ENCODE data around the gene UBE2L5.

The UBE2L5 gene

DNA sequence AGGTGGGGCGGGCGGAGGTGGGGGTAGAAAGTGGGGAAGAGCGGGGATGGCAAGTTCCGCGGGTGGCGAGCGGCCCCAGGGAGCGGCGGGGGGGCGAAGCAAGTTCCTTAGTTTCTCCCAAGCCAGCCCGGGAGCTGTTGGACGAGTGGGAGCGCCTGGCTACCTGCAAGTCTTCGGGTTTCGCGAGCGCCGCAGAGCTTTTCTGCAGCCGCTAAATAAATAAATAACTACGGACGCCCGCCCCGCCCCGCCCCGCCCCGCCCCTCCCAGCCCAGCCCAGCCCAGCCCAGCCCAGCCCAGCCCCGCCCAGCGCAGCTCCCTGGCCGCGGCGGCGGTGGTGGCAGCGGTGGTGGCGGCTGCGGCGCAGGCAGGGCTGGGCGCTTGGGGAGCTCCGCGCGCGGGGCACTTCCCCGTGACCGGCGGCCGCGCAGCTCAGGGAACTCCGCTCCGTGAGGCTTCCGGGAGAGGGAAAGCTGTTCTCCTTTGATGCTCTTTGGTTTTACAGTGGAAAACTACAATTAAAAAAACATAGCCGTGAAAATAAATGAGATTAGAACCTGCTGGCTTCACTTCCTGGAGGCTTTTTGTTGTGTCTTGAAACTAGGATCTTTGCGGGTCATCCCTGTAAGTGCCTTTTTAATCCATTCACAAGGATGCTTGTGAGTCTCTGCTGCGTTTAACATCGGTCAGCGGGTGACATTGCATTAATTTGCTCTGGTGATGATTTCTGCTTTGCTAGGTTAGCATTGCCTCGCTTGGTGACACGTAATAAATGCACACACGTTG is at the start of gene UBE2L5:
TSS of gene UBE2L5 (plus strand) at position 440 of the 786 bp plus-strand sequence. CDS start 5,498 bp downstream, outside the sequence.
- peak in 54 of 58 donors; percentile 18 to 84 (median 66) for DNase-seq

DNA sequence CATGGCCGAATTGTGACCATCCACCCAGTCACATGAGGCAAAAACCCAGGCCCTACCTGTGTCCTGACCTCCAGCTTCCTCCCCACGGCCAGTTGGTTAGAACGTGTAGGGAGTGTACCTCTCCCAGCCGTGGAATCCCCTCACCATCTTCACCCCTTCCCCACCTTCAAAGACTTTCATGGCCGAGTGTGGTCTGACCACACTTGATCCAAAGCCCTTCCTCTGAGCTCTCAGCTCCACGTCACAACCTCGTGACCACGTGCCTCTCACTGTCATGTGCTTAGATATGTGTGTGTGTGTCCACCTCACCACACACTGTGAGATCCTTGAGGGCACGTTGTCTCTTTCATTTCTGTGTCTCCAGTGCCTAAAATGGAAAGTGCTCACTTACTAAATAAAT is 48.6 kb upstream of the UBE2L5 start:
- no peak for DNase-seq

DNA sequence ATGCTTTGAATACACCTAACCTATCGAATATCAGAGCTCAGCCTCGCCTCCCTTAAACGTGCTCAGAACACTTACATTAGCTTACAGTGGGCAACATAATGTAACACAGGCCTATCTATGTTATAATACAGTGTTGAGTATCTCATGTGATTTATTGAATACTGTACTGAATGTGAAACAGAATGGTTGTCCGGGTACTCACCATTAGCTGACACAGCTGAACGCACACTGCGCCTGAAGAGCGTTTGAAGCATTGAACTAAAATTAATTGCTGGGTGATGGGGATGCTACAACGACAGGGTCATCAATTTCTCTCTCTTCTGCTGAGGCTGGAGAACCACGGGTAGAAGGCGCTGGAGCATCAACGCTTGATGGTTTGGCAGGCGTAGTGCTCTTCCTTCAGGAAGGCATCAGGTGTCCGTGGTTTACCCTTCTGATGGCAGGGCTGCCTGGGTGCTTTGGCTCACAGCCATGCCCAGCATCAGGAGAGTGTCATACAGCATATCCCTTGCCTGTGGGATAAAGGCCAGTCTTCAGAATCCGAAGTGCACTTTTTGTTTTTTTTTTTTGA is 46.9 kb upstream of the UBE2L5 start:
- DNase-seq, result no peak

DNA sequence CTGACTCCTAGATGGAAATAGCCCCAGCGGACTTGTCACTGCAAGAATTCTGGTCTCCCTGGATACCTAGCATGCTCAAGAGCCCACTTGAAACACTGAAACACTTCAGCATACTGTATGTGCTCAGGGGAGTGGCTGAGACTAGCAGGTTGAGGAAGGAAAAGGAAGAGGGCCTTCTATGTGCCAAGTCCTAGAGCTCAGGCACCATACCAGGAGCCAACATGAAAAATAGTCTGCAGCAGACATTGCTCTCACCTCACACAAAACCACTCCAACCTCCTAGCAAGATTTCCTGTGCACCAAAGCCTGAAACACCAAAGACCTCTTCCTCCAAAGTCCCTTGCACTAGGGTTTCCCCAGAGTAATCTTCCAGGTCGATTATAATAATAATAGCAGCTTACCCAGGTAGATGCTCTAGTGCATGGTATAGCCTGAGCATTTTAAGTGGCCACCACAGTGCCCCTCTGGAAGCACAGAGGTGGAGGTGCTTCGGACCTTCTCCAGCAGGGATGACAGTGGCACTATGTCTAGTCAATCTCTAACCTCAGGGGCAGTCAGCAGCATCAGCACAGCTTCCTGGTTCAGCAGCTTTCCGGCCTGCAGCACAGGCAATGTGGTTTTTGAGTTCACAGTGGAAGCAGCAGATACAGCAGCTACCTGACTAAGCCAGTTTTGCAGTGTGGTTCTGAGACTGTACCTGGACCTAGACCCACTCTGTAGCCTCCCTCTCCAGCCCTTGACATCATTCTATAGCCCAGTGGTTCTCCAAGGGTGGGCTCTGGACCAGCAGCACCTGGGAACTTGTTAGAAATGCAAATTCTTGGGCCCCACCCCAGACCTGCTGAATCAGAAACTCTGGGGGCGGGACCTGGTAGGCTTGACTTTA is 45.6 kb upstream of the UBE2L5 start:
- no peak for DNase-seq

DNA sequence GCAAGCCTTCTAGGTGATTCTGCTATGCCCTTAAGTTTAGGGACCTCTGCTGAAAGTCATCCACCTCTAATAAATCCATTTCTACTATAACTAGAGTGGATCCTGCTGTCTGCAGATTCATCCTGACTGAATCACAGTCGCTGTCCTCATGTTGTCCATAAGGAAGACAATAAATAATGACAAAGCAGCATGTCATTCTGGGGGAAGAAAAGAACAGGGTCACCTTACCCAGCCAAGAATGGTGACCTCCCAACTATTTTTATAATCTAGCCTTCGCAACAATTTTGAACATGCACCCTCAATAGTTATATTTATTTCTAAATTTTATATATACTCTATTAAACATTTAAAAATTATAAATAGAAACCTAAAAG is 45.0 kb upstream of the UBE2L5 start:
- DNase-seq, result no peak

DNA sequence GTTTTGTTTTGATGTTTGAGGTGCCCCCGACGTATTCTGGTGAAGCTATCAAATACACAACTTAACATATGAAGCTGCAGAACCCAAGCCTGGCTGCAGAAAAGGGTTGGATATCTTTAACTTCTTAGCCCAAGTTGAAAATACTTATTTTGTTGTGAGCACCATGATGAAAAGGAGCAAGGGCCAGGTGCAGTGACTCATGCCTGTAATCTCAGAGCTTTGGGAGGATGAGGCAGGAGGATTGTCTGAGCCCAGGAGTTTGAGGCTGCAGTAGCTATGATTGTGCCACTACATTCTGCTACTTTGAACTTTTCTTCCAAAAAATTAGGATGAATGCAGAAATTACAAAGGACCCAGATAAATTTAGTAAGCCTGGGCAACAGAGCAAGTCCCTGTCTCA is 44.1 kb upstream of the UBE2L5 start:
- no peak for DNase-seq

DNA sequence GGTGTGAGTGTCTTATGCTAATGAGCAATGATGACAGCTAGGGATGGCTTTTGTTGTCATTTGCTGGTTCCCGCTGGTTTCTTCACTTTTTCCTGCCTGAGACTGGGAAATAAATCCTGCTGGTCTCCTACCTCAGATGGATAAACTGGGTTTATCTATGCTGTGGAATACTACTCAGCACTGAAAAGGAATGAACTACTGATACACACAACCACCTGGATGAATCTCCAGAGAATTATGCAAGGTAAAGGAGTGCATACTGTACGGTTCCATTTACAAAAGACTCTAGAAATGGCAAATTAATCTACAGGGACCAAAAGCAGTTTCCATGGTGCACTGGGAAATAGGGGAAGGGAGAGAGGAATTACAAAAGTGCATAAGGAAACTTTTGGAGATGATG is 41.2 kb upstream of the UBE2L5 start:
- no peak for DNase-seq

DNA sequence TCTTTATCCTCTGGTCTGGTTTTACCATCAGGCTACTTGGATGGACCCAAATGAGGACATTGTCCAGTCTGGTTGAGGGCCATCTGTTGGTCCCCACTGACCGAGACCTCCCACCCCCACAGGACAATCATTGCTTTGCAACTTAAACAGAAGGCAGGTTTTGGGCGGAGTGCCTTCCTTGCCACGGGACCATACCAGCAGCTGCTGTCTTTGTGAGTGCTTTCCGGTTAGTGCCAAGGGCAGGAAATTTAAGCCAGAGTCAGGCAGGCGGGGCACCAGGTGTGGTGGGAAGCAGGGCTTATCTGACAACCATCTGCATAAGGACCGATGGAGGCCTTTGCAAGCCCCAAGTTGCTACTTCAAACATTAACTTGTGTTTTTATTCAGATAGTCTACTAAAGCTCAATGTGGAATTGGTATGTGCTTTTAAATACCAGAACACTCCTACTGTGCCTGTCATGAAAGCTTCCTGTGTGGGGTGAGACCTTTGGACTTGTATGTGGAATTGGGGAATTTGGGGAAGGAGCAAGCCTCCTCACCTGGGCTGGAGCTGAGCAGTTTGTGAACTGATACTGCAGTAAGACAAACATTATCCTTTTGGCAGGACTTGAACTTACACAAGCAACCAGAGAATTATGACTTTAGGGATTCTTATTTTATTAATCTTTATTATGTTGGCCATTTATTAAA is 39.3 kb upstream of the UBE2L5 start:
- DNase-seq, result no peak

DNA sequence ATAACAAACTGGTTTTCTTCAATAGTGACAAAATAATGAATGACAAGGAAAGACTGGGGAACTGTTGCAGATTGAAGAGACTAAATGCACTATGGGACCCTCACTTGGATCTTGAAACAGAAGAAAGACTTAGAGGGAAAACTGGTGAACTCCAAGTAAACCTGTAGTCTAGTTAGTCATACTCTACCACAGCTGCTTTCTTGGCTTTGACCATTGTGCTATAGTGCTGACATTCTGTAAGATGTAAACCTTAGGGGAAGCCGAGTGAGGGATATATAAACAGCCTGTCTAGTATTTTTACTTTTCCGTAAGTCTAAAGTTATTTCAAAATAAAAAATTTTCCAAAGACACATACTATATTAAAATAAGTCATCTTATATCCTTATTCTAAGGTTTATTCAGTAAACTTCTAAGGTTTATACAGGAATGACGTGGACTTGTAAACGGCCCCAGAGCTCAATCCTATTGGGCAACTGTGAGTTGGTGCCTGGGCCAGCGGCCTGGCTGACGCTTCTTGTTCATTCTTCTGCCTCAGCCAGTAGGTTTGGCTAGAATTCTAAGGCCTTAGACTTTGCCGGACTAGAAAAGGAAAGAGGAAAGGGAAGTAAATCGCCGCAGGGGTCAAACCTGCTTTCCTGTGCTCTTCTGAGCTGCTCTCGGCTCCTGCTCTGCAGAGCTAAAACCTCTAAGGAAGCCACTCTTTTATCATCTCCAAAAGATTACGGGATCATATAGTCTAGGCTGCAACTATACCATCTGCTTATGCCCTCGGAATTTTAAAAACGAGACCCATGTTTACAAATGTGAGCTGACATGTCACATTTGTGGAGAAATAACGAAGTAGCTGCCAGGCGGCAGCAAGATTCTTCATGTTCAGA is 33.6 kb upstream of the UBE2L5 start:
- DNase-seq, result no peak

DNA sequence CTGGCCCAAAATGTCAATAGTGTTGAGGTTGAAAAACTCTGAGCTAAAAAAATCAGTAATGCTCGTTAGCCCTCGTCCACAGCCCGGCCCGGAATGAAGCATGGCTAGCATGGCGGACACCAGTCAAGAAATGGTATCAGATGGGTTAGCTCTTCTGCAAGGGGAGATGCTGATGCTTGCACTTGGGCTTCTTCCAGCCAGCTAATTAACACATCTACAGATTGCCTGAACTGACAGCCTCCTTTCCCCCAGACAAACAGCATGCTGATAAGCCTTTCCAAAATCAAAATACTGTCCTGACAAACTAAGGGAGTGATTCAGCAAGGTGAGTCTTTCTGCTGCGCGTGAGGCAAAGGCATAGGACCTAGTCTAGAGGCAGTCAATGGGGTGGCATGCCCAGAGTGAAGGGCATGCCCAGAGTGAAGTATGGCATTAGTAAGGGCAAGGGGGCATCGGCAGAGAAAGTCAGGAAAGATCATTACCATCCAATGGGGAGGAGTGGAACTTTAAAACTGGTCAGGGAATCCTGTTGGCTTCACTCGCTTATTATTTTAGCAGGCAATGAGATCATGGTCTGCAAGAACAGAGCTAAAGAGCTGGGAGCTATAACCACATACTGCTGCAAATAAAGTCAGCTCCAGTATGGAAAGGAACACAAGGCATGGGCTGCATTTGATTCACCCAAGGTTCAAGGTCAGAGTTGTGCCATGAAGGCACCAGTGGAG is 30.2 kb upstream of the UBE2L5 start:
- DNase-seq, result no peak

DNA sequence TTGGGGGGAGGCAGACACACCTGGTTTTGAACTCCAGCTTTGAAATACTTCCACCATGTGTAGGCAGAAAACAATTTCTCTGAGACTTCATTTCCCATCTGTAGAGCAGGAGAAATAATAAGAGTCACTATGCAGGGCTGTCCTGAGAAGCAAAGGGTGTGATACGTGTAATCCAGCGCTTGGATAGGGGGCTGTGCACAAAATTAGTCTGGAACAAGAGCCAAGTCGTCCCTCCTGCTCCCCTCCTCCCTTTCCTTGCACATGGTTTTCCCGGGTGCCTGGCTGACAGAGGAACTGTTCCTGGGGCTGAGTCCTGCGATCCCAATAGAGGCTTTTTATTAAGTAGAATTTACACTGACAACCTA is 29.6 kb upstream of the UBE2L5 start:
- no peak for DNase-seq

DNA sequence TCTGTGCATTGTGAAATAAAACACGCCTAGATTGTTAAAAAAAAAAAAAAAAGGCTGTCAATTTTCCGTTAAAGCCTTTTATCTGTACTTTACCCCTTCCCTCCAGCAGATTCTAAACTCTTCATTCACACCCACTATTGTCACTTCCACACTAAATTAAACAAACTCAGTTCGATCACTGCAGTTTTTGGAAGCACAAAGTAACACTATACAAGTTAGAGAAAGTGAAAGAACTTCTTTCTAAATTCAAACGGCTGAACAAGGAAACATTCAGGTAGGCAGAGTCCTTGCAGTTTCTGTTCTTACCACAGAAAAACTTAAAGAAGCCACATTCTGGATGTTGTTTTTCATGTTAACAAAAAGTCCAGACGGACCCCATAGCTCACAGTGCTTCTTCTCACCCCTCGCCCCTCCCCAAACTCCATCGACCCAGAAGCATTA is 27.5 kb upstream of the UBE2L5 start:
- no peak for DNase-seq

DNA sequence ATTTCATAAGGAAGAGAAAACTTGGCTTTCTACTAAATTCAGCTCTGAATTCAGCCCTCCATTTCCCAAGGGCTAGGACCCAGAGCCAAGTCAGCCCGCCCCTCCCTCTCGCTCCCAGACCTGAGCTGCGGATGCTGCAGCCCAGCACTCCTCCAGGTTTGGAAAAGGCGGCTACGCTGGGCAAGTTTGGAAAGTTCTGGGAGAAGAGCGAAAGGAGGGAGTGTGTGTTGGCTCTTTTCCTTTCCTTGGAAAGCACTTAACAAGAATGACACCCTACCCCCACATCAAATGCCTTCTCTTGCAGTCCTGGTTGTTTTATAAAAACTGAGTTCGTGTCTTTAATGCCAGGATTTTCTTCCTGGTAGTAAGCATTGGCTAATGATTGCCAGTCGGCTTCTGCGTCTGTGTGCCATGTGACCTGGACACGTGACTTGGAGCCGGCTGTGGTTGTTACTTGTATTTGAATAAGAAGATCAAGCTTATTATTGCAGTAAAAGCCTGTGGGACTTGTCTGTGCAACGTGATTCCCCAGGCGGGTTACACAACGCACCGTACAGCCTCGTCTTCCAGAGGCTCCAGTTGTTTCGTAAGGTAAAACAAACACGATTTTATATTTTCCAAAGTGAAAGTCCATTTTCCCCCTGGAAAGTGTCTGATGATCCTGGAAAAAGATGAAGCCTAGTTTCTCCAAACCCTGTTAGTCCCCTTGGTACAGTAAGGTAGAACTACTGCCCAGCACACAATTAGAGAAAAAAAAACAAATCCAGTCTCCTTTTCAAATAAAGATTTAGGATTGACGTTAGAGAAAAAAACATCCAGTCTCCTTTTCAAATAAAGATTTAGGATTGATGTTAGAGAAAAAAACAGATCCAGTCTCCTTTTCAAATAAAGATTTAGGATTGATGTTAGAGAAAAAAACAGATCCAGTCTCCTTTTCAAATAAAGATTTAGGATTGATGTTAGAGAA is 26.8 kb upstream of the UBE2L5 start:
- peak; percentile 6 to 91 (median 77) for DNase-seq

DNA sequence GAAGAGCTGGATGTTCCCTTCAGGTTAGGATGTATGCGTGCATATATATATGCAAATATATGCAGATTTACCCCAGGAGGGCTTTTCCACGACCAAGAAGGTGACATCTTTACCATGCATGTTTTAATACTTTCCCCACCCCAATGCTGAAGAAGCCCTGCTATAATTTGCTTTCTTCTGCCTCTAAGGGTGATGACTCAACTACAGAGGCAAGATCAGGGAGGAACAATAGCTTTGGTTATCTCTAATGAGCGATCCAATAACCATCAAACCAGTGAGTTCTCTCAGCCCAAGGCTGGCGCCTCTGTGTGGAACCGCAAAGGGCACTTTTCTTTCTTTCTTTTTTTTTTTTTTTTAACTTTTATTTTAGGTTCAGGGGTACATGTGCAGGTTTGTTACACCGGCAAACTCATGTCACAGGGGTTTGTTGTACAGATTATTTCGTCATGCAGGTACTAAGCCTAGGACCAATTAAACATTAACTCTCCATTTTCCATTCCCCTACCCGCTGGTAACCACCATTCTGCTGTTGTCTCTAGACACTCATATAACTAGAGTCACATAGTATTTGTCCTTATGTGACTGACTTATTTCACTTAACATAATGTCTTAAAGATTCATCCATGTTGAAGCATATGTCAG is 25.7 kb upstream of the UBE2L5 start:
- DNase-seq, result no peak

DNA sequence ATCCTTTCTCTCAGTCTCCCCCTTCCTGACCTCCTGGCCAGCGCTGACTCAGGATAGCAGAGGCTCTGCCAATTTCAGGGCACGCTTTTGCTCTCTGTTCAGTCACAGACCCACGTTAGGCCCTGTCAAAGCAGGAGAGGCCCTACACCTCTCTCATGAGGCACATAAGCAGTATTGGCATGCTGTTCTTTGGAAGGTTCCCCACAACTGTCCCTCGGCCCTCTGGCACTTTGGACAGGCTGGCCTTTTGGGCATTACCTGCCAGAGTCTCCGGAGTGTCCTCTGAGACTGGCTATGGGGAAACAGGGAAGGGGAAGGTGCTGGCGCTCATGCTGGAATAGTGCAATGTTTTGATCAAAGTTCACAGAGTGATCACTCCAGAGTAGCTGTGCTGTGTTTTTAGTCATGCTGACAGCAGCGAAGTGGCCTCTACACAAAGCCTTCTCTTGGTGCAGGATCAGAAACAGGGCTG is 23.7 kb upstream of the UBE2L5 start:
- peak in 1 of 58 donors; percentile 10 for DNase-seq

DNA sequence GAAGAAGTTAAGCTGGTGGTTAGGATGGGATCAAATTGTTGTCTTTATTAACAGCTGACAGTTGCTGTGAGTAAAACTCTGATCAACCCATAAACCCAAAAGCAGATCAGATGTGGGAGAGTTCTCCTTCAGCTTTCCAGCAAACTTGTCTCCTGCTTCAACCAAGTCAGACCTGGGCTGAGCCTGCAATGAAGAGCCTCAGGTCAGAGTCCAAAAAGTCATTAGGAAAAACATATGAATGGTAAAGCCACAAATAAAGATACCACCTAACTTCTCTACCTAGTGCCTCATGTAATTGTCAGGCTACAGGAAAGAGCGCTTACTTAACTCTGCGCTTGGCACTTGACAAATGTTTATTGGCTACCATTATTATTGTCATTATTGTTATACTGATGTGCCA is 21.9 kb upstream of the UBE2L5 start:
- no peak for DNase-seq

DNA sequence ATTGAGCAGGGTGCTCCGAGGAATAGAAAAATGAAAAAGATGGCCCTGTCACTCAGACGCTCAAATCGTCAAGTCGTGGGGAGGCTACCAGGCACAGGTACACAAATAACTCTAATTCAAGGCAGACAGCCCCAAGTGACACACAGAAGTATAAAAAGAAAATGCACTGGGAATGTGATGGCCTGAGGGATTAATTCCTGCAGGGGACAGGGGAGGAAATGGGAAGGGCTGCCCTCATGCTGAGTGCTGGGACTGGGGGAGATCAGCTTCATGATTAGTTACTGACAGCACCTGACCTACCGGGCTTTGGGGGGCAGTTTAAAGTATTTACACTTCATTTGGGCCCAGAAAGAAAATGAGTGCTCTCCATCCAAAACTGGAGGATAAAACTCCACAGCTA is 20.9 kb upstream of the UBE2L5 start:
- no peak for DNase-seq

DNA sequence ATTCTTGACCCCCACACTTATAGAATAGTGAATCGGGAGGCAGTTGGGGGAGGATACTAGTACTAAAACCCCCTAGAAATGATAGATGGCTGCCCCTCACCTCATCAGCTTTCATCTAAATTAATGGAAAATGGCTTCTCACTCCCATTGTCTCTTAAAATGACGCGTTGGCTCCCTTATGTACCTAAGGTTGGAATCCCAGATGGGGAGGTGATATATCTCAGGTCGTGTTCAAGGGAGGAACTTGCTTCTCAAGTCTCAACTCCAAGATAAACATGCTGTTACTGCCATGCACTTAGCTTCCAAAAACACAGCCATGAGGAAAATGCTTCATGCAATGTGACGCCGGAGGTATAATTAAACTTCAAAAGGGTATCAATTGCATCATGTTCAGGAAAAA is 18.8 kb upstream of the UBE2L5 start:
- no peak for DNase-seq
